HL-60 (cell line): ENCODE measurements around the gene FSTL4.

Experiments
- CTCF ChIP-seq: IDR thresholded peaks from one replicate; pipeline ENCODE4 v1.5.1; 2011; ENCODE audit warnings: low read length, control low read depth, inconsistent platforms; ENCODE audit not compliant: insufficient read depth
- GABPA ChIP-seq: IDR thresholded peaks from 2 replicates; pipeline ENCODE4 v1.6.1; 2012; ENCODE audit warnings: low read depth
- REST ChIP-seq: IDR thresholded peaks from 2 replicates; pipeline ENCODE4 v1.6.1; 2012; ENCODE audit warnings: low read depth; ENCODE audit not compliant: insufficient replicate concordance

GRCh38 chr5:133340822-133341221 lies 271.5 kb downstream of the FSTL4 start:
- no peak for TF ChIP-seq CTCF
- TF ChIP-seq REST: no peak
- TF ChIP-seq GABPA: no peak
